ENCODE data around the gene HORMAD2.

The HORMAD2 gene

GRCh38 chr22:30187529-30188407 is 107.5 kb downstream of the HORMAD2 start:
- Histone ChIP-seq H2AFZ (ENCODE audit: insufficient read depth, low read length, poor library complexity) (no peak overlapping the region), H3K4me1 (ENCODE audit: control insufficient read depth in 1 of 2, insufficient read depth in 2 of 2, low read length in 2 of 2) (no peaks in the 10 kb centered on the region), H3K79me2 (ENCODE audit: control insufficient read depth, insufficient read depth, low read length, poor library complexity) (no peaks in the 10 kb centered on the region), H4K12ac (ENCODE audit: low read depth, low read length) (no peak overlapping the region), H2AK5ac (ENCODE audit: low read length) (no peak overlapping the region), H3K9ac (ENCODE audit: low read length) (no peak overlapping the region), H3K27ac (ENCODE audit: low read depth, low read length) (no peak overlapping the region), H4K8ac (ENCODE audit: low read depth, low read length) (no peak overlapping the region), H2BK5ac (ENCODE audit: low read depth, low read length, poor library complexity) (no peak overlapping the region), H3K9me3 (ENCODE audit: insufficient read depth, low read depth, low read length) (no peaks in the 10 kb centered on the region), H3K27me3 (ENCODE audit: insufficient read depth, low read length) (no peaks in the 10 kb centered on the region), H4K91ac (ENCODE audit: low read depth, low read length) (no peak overlapping the region), H3K4ac (ENCODE audit: low read depth, low read length) (no peak overlapping the region), H3K36me3 (ENCODE audit: control insufficient read depth in 1 of 2, insufficient read depth in 2 of 2, low read length in 2 of 2) (no peaks in the 10 kb centered on the region), H3K14ac (ENCODE audit: low read length) (no peak overlapping the region), H3K79me1 (ENCODE audit: low read length) (peaks cover 2% of the 10 kb centered on the region), H2BK12ac (ENCODE audit: low read length) (no peak overlapping the region), H3K23ac (ENCODE audit: low read length) (no peak overlapping the region), H3K4me3 (ENCODE audit: low read depth, low read length) (no peak overlapping the region), H3K4me2 (ENCODE audit: low read length) (no peak overlapping the region), H2BK120ac (ENCODE audit: insufficient read depth, low read length, poor library complexity) (no peak overlapping the region), H3K18ac (ENCODE audit: low read length) (no peak overlapping the region)
- DNase-seq, result no peak
- WGBS (ENCODE audit: extremely low coverage, insufficient coverage, insufficient read length), result no CpG with 5 or more reads among the region's 3 CpGs

DNA sequence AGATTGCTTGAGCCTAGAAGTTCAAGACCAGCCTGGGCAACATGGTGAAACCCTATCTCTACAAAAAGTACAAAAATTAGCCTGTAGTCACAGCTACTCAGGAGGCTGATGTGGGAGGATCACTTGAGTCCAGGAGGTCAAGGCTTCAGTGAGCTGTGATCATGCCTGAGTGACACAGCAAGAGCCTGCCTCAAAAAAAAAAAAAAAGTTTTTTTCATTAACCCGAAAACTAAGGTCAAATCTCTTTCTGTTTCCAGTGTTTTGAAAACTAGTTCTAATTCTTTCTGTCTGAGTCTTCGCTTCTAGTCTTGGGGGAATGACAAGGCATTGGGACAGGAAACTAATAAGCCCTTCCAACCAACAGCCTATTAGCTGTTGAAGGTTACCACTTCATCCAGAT is 108.6 kb downstream of the HORMAD2 start:
- H3K9me3 ChIP-seq (ENCODE audit: insufficient read depth, low read depth, low read length), result no peaks in the 10 kb centered on the region
- H2BK5ac ChIP-seq (ENCODE audit: low read depth, low read length, poor library complexity), result no peak overlapping the region
- H4K8ac ChIP-seq (ENCODE audit: low read depth, low read length), result no peak overlapping the region
- H4K12ac ChIP-seq (ENCODE audit: low read depth, low read length), result no peak overlapping the region
- no peak overlapping the region for H4K91ac ChIP-seq (ENCODE audit: low read depth, low read length)
- no peak overlapping the region for H2AFZ ChIP-seq (ENCODE audit: insufficient read depth, low read length, poor library complexity)
- H3K79me1 ChIP-seq (ENCODE audit: low read length), result no peaks in the 10 kb centered on the region
- no peak overlapping the region for H3K27ac ChIP-seq (ENCODE audit: low read depth, low read length)
- no peak overlapping the region for H3K18ac ChIP-seq (ENCODE audit: low read length)
- no peaks in the 10 kb centered on the region for H3K27me3 ChIP-seq (ENCODE audit: insufficient read depth, low read length)
- no peak overlapping the region for H3K4me2 ChIP-seq (ENCODE audit: low read length)
- H3K4me1 ChIP-seq (ENCODE audit: control insufficient read depth in 1 of 2, insufficient read depth in 2 of 2, low read length in 2 of 2), result no peaks in the 10 kb centered on the region
- DNase-seq, result no peak
- no peak overlapping the region for H3K4ac ChIP-seq (ENCODE audit: low read depth, low read length)
- H2AK5ac ChIP-seq (ENCODE audit: low read length), result no peak overlapping the region
- H3K79me2 ChIP-seq (ENCODE audit: control insufficient read depth, insufficient read depth, low read length, poor library complexity), result no peaks in the 10 kb centered on the region
- WGBS (ENCODE audit: extremely low coverage, insufficient coverage, insufficient read length), result no CpG with 5 or more reads among the region's 2 CpGs
- H3K9ac ChIP-seq (ENCODE audit: low read length), result no peak overlapping the region
- no peaks in the 10 kb centered on the region for H3K36me3 ChIP-seq (ENCODE audit: control insufficient read depth in 1 of 2, insufficient read depth in 2 of 2, low read length in 2 of 2)
- no peak overlapping the region for H2BK120ac ChIP-seq (ENCODE audit: insufficient read depth, low read length, poor library complexity)
- H3K14ac ChIP-seq (ENCODE audit: low read length), result no peak overlapping the region
- H2BK12ac ChIP-seq (ENCODE audit: low read length), result no peak overlapping the region
- H3K23ac ChIP-seq (ENCODE audit: low read length), result no peak overlapping the region
- no peak overlapping the region for H3K4me3 ChIP-seq (ENCODE audit: low read depth, low read length)

DNA sequence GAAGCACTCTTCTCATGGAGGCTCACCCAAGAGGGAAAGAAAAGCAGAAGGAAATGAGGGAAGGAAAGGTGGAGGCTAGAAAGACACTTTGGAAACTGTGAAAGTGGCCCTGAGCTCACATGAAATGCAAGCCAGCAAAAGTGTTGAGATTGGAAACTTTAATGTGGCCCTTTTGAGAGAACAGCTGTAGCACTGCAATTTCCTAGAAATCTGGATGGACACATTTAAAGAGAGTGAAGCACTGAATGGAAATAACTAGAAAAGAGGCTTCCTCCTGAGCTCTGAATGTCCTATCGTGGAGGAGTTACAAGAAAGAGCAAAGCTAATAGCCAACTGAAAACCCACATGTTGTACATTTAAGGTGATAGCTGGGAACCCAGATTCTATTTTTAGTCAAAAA is 110.3 kb downstream of the HORMAD2 start:
- no peak overlapping the region for H3K14ac ChIP-seq (ENCODE audit: low read length)

GRCh38 chr22:30191040-30191701 is 110.9 kb downstream of the HORMAD2 start:
- no peak overlapping the region for H3K4ac ChIP-seq (ENCODE audit: low read depth, low read length)
- no peaks in the 10 kb centered on the region for H3K79me1 ChIP-seq (ENCODE audit: low read length)
- H2AK5ac ChIP-seq (ENCODE audit: low read length), result no peak overlapping the region
- peaks cover 4 to 7% of the 10 kb centered on the region in 2 experiments for H3K4me1 ChIP-seq (ENCODE audit: control insufficient read depth in 1 of 2, insufficient read depth in 2 of 2, low read length in 2 of 2)
- H3K9ac ChIP-seq (ENCODE audit: low read length), result no peak overlapping the region
- no peak overlapping the region for H2BK5ac ChIP-seq (ENCODE audit: low read depth, low read length, poor library complexity)
- H3K18ac ChIP-seq (ENCODE audit: low read length), result no peak overlapping the region
- H2BK12ac ChIP-seq (ENCODE audit: low read length), result no peak overlapping the region
- H4K8ac ChIP-seq (ENCODE audit: low read depth, low read length), result no peak overlapping the region
- H3K36me3 ChIP-seq (ENCODE audit: control insufficient read depth in 1 of 2, insufficient read depth in 2 of 2, low read length in 2 of 2), result no peaks in the 10 kb centered on the region
- H4K91ac ChIP-seq (ENCODE audit: low read depth, low read length), result no peak overlapping the region
- H3K9me3 ChIP-seq (ENCODE audit: insufficient read depth, low read depth, low read length), result no peaks in the 10 kb centered on the region
- no peaks in the 10 kb centered on the region for H3K79me2 ChIP-seq (ENCODE audit: control insufficient read depth, insufficient read depth, low read length, poor library complexity)
- H3K27ac ChIP-seq (ENCODE audit: low read depth, low read length), result no peak overlapping the region
- no peak overlapping the region for H3K14ac ChIP-seq (ENCODE audit: low read length)
- no peak overlapping the region for H2AFZ ChIP-seq (ENCODE audit: insufficient read depth, low read length, poor library complexity)
- no peak overlapping the region for H2BK120ac ChIP-seq (ENCODE audit: insufficient read depth, low read length, poor library complexity)
- no peak overlapping the region for H4K12ac ChIP-seq (ENCODE audit: low read depth, low read length)
- H3K27me3 ChIP-seq (ENCODE audit: insufficient read depth, low read length), result no peaks in the 10 kb centered on the region
- WGBS (ENCODE audit: extremely low coverage, insufficient coverage, insufficient read length), result no CpG with 5 or more reads among the region's 3 CpGs
- H3K4me3 ChIP-seq (ENCODE audit: low read depth, low read length), result no peak overlapping the region
- H3K23ac ChIP-seq (ENCODE audit: low read length), result no peak overlapping the region
- no peak overlapping the region for H3K4me2 ChIP-seq (ENCODE audit: low read length)
- no peak for DNase-seq

More for the DNA sequence above, 110.3 kb downstream of the HORMAD2 start:
- Histone ChIP-seq H3K23ac (ENCODE audit: low read length) (no peak overlapping the region), H3K27ac (ENCODE audit: low read depth, low read length) (no peak overlapping the region), H3K79me2 (ENCODE audit: control insufficient read depth, insufficient read depth, low read length, poor library complexity) (no peaks in the 10 kb centered on the region), H3K4ac (ENCODE audit: low read depth, low read length) (no peak overlapping the region), H2BK120ac (ENCODE audit: insufficient read depth, low read length, poor library complexity) (no peak overlapping the region), H2AK5ac (ENCODE audit: low read length) (no peak overlapping the region), H3K9me3 (ENCODE audit: insufficient read depth, low read depth, low read length) (no peaks in the 10 kb centered on the region), H3K79me1 (ENCODE audit: low read length) (no peaks in the 10 kb centered on the region), H3K4me3 (ENCODE audit: low read depth, low read length) (no peak overlapping the region), H3K4me1 (ENCODE audit: control insufficient read depth in 1 of 2, insufficient read depth in 2 of 2, low read length in 2 of 2) (peaks cover 0 to 2% of the 10 kb centered on the region in 2 experiments), H2BK12ac (ENCODE audit: low read length) (no peak overlapping the region), H4K91ac (ENCODE audit: low read depth, low read length) (no peak overlapping the region), H4K12ac (ENCODE audit: low read depth, low read length) (no peak overlapping the region), H3K9ac (ENCODE audit: low read length) (no peak overlapping the region), H2AFZ (ENCODE audit: insufficient read depth, low read length, poor library complexity) (no peak overlapping the region), H2BK5ac (ENCODE audit: low read depth, low read length, poor library complexity) (no peak overlapping the region), H3K27me3 (ENCODE audit: insufficient read depth, low read length) (no peaks in the 10 kb centered on the region), H3K36me3 (ENCODE audit: control insufficient read depth in 1 of 2, insufficient read depth in 2 of 2, low read length in 2 of 2) (no peaks in the 10 kb centered on the region), H3K4me2 (ENCODE audit: low read length) (no peak overlapping the region), H3K18ac (ENCODE audit: low read length) (no peak overlapping the region), H4K8ac (ENCODE audit: low read depth, low read length) (no peak overlapping the region)
- no CpG with 5 or more reads among the region's 1 CpG for WGBS (ENCODE audit: extremely low coverage, insufficient coverage, insufficient read length)
- no peak for DNase-seq

Measured in trophoblast cell (in vitro differentiated cells and primary cell).